Activated CD8-positive, alpha-beta memory T cell treated with anti-CD3 and anti-CD28 coated beads for 1 hour (primary cell): Measurements from ENCODE around the gene SKOR1.

Source experiments
- DNase-seq, 2 donors: peaks; one replicate each; pipeline ENCODE4 v3.0.0-alpha.2; 2020; ENCODE audit warnings: low read depth in 1 of 2; ENCODE audit errors: extremely low read depth in 1 of 2

The SKOR1 gene

GRCh38 chr15:67815036-67815592 lies 10.2 kb upstream of the SKOR1 start:
- DNase-seq, result no peak

GRCh38 chr15:67816668-67817067 lies 8.6 kb upstream of the SKOR1 start:
- DNase-seq, result no peak

- DNase-seq, result no peak
Measured at GRCh38 chr15:67818464-67818863, 6.8 kb upstream of the SKOR1 start.

- no peak for DNase-seq
Measured at GRCh38 chr15:67819636-67820035, 5.7 kb upstream of the SKOR1 start.

DNA sequence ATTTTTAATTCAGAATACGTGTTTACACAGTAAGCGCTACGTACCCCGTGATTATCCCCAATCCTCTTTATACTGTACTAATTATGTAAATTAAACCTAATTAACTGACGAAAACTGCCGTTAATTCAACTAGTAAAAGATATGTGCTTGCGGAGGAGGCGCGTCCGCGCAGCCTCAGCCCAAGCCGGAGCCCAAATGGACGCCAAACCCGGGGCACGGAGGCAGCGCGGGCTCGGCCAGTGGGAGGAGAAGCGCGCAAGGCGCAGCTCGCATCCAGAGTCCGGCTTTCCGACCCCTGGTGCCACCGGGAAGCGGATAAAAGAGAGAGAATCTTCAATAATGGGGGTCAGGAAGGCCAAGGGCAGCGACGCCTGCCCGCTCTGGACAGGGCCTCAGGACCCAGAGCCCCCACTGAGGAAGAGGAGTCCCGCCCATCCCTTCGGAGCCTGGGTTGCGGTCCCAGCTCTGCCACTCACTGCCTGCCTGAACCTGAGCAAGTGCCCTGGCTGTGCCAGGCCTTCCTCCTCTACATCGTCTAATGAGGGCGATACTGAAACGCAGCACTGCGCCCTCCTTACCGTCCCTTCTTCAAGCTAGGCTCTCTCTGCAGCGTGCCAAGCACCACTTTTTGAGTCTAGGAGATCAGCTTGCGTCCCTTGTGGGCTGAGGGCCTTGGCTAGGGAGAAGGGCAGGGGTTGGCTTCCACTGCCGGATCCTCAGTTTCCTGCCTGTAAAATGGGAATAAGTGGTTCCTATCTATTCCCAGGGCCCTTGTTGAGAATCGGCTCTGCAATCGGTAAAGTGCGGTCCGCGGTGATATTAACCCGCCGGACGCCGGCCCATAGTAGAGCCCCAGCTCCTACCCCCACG lies 5.0 kb upstream of the SKOR1 start:
- no peak for DNase-seq

GRCh38 chr15:67820992-67821783 lies 4.1 kb upstream of the SKOR1 start:
- DNase-seq, result no peak

- DNase-seq, result no peak
Measured at GRCh38 chr15:67821784-67822440, 3.4 kb upstream of the SKOR1 start.

GRCh38 chr15:67822537-67823313 lies 2.6 kb upstream of the SKOR1 start:
- DNase-seq, result no peak

DNA sequence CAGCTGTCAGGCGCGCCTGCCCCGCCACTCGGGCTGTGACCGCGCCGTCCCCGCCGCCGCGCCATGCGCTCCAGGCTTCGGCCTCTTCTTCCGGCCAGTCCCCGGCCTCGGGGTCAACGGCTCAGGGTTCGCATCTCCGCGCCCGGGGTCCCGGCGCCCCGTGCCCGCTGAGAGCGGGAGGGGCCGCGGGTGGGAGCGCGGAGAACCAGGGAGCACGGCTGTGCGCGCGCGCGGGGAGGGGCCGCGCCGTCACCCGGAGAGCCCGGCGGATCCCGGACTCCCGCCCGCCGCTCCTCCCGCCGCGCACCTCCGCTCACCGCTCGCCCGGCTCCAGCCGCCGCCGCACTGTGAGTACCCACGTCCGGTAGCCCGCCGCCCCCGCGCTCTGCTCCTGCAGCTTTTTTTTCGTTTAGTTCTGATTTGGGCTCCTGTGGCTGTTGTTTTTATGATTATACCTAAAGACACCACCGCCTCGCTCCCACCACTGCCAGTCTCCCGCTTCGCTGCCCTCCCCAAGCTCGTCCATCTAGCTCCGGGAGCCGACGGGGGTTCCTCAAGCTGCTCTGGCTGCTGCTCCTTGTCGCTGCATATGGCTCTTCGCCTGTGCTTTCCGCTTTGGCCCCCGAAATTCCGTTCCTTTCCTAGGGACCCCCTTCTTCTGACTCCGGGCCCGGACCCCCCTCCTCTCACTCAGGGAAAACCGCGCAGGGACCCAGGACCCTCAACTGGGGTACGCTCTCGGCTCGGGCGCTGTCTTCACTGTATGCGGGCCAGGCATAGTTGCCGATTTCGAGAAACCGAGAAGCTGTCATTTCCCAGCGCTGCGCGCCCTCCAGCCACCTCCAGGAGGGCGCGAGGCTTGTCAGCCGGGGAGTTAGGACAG lies 1.8 kb upstream of the SKOR1 start:
- no peak for DNase-seq

GRCh38 chr15:67824197-67824968 lies 926 bp upstream of the SKOR1 start:
- no peak for DNase-seq

DNA sequence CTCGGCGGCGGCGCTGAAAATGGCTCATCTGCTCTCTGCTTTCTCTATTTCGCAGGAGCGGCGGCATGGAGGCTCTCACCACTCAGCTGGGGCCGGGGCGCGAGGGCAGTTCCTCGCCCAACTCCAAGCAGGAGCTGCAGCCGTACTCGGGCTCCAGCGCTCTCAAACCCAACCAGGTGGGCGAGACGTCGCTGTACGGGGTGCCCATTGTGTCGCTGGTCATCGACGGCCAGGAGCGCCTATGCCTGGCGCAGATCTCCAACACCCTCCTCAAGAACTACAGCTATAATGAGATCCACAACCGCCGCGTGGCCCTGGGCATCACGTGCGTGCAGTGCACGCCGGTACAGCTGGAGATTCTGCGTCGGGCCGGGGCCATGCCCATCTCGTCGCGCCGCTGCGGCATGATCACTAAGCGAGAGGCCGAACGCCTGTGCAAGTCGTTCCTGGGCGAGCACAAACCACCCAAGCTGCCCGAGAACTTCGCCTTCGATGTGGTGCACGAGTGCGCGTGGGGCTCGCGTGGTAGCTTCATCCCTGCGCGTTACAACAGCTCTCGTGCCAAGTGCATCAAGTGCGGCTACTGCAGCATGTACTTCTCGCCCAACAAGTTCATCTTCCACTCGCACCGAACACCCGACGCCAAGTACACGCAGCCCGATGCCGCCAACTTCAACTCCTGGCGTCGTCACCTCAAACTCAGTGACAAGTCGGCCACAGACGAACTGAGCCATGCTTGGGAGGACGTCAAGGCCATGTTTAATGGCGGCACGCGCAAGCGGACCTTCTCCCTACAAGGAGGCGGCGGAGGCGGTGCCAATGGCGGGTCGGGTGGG lies 790 bp downstream of the SKOR1 start:
- no peak for DNase-seq

GRCh38 chr15:67826717-67827561 lies 1.6 kb downstream of the SKOR1 start:
- DNase-seq, result no peak

GRCh38 chr15:67827562-67828277 lies 2.4 kb downstream of the SKOR1 start:
- DNase-seq, result no peak

DNA sequence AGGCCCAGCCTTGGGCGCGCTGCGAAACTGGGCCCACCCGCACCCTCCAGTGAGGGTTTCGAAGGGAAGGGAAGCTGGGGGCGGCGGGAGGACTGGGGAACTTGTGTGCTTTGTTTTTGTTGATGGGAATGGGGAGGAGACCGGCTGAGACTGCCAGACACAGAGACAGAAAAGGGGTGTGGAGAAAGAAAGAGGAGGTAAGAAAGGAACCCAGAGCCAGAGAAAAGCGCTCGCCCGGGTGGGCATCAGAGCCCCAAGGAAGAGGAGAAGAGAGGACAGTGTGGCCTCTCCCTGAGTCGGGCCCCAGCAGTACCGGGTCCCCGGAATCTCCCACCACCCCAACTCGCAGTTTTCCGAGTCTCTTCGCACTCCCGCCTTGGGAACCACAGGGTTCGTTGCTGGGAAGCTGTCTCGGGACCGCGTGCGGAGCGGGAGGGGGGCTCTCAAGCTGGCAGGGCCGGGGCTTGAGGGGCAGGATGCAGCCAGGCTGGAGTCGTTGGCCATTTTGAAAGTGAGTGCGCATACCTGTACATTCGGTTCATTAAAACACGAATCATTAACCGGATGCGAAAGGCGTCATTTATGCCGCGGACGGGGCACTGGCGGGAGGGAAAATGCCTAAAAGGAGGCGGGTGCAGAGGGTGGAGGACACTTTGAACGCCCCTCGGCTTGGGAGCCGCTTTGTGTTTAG lies 3.1 kb downstream of the SKOR1 start:
- DNase-seq, result no peak

DNA sequence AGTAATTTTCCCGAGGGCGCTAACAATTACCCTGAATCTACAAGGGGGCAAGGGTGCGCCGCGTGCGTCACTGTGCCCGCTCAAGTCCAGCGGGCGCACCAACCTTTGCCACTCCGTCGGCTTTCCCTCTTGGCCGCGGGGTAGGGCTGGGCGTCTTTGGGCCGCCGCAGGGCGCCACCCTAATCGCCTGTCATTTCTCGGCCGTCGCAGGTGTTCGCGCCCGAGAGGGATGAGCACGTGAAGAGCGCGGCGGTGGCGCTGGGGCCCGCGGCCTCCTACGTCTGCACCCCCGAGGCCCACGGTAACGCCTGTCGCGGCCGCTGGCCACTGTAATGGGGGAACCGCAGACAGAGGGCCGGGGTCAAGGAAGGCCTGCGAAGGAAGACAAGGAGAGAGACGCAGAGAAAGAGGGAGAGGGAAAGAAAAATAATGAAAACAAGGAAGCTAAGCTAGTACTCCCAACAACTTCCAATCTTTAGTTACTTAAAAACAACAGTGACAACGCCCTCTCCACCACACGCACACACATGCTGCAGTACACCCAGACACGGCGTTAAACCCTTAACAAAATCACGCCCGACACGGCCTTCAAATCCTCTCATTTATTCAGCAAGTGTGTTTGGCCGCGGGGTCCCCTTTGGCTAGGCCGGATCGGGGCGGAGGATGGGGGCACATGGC lies 3.8 kb downstream of the SKOR1 start:
- DNase-seq, result no peak
